AG09309 (cell line): ENCODE measurements around the gene GALNT18.

Source experiments
- DNase-seq: peaks from one replicate; pipeline ENCODE4 v3.0.0-alpha.2; 2010; ENCODE audit warnings: low read depth
- H3K4me3 ChIP-seq: 2 replicates; pipeline ENCODE4 v1.5.1; 2011; ENCODE audit warnings: mild to moderate bottlenecking, low read depth, low read length, moderate library complexity; ENCODE audit not compliant: control insufficient read depth
- CTCF ChIP-seq: IDR thresholded peaks from 2 replicates; pipeline ENCODE4 v1.5.1; 2011; ENCODE audit warnings: mild to moderate bottlenecking, low read depth, low read length, inconsistent platforms; ENCODE audit not compliant: insufficient read depth, control insufficient read depth; ENCODE audit errors: missing control alignments

Gene GALNT18

GRCh38 chr11:11289669-11290068 lies 332.1 kb downstream of the GALNT18 start:
- no peak overlapping the region for H3K4me3 ChIP-seq
- no peak for DNase-seq
- TF ChIP-seq CTCF = no peak

GRCh38 chr11:11288972-11289616 lies 332.7 kb downstream of the GALNT18 start:
- no peak for DNase-seq
- H3K4me3 ChIP-seq = no peak overlapping the region
- TF ChIP-seq CTCF = no peak

GRCh38 chr11:11284481-11284880 lies 337.3 kb downstream of the GALNT18 start:
- no peak overlapping the region for H3K4me3 ChIP-seq
- TF ChIP-seq CTCF = no peak
- no peak for DNase-seq

GRCh38 chr11:11281626-11282025 lies 340.2 kb downstream of the GALNT18 start:
- TF ChIP-seq CTCF = no peak
- DNase-seq = no peak
- H3K4me3 ChIP-seq = no peak overlapping the region

GRCh38 chr11:11280826-11281225 lies 341.0 kb downstream of the GALNT18 start:
- no peak for TF ChIP-seq CTCF
- H3K4me3 ChIP-seq = no peak overlapping the region
- DNase-seq = no peak

- TF ChIP-seq CTCF = no peak
- no peak overlapping the region for H3K4me3 ChIP-seq
- DNase-seq = no peak
Observed at GRCh38 chr11:11279956-11280689, 341.7 kb downstream of the GALNT18 start.
